AG08396 (cell line): ENCODE results near the gene PHF21A.
"Not testable (repeated sequence)": the region's sequence is repeated elsewhere in the genome, so short reads cannot be mapped to it uniquely, and the experiment has no call there.

Experiments
- DNase-seq: peaks from one replicate; pipeline ENCODE4 v3.0.0; 2012; ENCODE audit warnings: low spot score, mixed read lengths

The PHF21A gene

DNA sequence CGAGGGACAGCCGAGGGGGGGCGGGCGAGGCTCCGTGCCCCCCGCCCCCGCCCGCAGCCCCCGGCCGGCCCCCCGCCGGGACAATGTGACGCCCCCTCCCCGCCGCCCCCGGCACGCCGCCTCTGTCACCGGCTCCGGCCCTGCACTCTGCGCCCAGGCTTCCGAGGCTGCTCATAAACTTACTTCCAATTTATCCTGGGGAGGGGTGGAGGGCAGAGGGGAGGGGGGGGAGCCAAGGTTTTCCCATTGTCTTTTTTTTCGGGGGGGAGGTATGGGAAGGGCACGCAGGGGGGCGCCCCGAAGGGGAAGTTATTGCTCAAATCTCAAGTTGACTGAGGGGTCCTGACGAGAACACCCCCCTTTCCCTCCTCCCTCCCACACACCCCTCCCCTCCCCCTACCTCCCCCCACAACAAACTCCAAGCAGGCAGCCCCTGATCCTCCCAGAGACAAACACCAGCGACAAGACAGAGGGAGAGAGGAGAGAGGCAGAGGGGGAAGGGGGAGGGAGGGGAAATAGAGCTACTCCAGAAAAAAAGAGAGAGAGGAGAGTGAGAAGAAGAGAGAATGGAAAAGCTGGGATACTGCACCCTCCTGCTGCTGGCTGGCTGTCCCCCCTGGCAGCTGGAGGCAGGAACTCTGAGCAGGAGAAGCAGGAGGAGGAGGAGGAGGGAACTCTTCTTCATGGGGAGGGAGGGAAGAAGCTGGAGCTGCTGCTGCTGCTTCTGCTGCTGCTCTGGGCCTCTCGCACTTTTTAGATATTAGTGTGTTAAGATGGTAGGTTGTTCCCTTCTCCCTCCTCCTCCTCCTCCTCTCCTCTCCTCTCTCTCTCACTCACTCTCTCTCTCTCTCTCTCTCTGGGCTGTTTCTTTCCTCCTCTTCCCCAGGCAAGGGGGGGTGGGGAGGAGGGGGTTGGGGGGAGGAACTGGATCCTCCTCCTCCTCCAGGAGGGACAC lies 631 bp downstream of the PHF21A start:
- peak; percentile 50 for DNase-seq

DNA sequence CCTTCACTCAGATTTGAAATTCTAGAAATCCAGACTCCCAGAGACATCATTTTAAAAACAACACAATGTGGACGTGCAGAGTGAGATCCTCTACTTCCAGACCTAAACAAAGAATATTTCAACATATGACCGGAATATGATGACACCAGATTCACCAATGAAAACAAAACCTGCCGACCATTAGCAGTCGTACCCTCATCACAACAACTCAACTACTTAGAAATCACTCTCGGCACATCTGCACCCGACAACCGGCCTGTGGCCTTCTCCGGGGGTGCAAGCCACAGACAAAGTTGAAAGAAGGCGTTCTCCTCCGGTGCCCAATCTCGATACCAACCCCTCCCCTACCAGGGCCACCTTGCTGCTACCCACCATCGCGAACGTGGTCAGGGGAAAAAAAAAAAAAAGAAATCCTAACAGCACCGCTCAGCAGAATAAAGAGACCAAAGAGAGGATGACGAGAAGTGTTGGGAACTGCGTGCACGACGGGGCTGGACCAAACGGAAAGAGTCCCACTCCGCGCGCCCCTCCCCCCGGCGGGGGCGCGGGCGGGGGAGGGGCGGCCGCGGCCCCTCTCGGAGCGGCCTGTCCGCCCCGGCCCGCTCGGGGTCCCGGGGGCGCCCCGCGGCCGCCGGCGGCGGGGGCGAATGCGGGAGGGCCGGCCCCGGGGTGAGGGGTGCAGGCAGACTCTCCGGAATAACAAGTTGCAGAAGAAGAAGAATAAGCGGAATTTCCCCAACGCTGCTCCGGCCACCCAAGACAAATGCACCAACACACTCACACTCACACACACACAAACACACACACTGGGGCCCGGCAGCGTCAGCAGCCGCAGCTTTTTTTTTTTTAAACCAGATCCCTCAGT lies 1.7 kb downstream of the PHF21A start:
- peak; percentile 47 for DNase-seq

DNA sequence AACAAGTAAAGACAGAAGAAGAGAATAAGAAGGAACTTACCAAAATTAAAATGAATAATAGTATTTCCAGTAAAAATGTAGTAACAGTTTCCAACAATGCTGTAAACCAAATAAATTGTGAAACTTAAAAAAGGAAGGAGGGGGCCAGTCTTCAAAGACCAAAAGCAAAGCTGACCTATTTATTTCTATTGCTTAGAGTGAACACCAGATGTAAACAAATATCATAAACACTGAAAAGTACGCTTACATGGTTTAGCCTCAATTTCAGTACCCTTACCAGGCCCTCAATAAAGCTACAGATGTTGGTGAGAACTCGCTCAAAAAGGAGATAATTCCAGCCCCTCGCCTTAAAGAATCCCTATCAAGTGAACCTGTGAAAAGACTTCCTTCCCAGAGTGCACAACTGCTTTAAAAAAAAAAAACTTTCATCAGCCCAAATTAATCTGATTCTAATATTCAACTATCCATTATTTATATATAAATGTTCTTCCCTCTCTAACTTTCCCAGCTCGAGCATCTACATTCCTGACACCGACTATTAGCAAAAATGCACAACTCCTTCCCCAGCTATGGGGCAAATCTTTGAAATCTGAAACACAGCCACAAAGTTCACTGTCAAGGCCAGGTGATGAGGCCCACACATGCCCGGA lies 2.4 kb downstream of the PHF21A start:
- no peak for DNase-seq

DNA sequence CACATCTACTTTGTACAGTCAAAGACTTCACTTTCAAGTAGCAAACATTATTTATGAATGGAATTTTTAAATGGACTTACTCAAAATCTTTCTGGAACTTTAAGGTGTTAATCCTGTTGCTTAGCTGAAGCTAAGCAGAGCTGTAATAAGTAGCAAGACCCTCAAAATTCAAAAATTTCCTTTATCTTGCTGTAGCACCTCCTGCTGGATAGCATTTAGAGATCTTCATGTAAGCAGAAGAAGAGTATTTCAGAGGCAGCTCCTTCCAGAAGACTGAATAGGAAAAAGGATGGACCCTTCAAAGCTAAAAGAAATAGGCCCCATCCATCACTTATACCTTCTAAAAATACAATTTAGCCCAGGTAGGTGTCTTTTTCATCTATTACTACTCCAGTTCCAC lies 3.4 kb downstream of the PHF21A start:
- no peak for DNase-seq

DNA sequence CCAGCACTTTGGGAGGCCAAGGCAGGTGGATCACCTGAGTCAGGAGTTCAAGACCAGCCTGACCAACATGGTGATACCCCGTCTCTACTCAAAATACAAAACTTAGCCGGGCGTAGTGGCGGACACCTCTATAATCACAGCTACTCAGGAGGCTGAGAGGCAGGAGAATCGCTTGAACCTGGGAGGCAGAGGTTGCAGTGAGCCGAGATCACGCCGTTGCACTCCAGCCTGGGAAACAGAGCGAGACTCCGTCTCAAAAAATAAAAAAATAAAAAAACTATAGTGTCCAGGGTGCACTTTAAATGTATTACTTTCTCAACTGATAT lies 4.6 kb downstream of the PHF21A start:
- not testable (repeated sequence) for DNase-seq

DNA sequence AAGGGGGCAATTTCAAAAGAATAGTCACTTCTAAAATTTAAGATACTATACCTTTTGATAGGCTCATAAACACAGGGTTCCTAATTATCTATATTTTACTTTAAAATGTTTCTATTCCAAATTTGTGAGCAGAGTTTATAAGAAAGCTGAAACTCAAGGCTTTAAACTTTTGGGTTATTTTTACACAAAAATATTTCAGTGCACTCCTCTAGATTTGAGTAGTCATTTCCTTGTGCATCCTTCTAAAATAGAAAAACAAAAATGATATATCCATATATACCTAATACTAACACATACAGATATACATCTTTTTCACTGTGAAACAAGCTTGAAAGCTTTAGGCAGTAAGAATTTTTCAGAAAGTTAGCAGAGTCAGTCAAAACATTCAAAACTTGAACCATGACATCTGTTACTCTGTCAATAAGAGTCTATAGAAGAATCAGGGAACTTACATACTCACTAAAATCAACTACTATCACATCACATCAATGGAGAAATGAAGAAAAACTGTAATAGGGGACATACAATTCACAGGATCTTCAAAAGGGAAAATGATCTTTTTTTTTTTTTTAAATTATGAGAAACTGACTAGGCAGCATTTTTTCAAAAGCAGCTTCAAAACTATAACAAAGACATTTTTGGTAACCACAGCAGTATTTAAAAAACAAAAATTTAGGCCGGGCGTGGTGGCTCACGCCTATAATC lies 5.1 kb downstream of the PHF21A start:
- DNase-seq = no peak

DNA sequence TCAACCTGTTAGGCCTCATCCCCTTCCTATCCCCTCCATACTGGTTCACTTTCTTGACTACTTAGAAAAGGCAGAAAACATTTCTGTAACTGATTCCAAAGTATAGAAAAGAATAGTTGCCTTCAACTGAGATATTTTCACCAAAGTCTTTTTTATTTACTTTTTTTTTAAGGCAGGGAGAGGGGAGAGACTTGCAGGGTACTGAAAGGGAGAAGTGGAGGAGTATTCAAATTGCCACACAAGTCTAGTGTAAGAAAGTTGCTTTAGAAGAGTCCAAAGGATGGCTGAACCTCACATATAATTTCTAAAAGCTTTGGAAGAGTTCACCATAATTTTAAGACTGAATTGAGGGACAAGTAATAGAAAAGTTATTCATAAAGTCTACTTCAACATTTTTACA lies 6.3 kb downstream of the PHF21A start:
- no peak for DNase-seq

DNA sequence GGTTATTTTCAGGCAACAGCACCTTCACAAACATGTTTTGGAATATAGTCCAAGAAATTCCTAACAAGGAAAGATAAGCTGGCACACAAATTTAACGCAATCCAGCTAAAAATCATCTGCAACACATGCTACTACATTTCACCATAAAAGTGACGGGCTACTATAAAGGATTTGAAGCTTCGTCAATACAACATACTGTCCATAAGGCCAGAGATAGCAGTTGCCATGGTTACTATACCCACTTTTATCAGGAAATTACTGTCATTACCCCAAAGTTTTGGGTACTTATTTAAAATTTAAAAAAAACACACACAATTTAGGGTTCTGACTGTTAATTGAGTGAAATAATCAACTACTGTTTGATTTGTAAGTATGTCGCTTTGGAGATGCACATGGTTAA lies 6.9 kb downstream of the PHF21A start:
- no peak for DNase-seq

DNA sequence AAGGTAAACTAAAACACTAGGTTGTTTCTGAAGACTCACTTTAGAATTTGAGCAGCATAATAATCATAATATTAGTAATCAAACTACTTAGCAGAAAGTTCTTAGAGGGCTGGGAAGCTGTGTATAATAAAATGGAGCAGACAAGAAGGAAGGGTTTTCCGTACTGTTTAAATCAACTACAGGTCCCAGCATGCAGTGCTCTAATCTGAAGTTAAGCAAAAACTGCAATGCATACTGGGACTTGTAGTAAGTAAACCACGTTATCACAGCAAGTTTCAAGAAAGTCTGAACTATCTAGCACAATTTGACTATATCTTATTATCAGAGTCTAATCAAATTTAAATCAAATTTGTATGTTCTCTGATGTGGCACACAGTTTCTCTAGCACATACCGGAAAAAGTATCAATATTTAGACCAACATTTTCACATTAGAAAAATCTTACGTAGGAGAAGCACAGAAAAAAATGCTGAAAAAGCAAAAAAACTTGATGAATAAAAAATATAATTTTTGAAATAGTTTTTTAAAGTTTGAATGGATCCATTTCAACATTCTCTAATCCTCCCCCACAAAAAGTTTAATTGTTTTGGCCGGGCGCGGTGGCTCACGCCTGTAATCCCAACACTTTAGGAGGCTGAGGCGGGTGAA lies 8.2 kb downstream of the PHF21A start:
- peak; percentile 50 for DNase-seq

DNA sequence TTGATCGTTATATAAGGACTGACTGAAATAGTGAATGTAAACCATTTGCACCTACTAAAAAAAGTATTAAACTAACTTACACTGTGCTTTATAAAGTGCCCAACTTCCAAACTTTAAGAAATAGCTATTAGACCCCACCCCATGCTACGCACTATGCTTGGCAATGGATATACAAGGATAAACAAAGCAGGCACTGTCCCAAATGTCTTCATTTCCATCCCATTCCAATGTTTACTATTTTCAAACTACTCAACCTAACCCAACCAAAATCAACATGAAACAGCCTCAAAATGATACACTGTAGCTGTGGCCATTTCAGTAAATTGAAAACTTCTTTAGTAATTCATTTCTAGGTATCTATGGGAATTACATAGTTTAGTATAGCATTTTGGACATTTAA lies 12.5 kb downstream of the PHF21A start:
- no peak for DNase-seq

DNA sequence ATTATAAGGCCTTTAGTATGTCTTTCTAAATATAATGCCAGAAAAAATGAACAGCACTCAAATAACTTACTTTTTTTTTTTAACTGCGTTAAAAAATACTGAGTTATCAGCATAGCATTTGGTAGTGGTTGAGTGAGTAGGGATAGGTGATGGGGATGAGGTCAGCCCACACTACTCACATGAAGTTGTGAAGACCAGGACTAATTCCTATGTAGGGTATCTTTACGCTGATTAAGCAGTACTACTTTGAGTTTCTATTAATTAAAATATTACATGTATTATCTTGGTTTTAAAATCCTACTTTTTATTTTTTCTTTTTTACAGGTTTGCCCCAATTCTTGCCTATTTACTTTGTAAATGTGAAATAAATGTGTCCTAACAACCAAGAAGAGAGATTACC lies 13.5 kb downstream of the PHF21A start:
- no peak for DNase-seq

DNA sequence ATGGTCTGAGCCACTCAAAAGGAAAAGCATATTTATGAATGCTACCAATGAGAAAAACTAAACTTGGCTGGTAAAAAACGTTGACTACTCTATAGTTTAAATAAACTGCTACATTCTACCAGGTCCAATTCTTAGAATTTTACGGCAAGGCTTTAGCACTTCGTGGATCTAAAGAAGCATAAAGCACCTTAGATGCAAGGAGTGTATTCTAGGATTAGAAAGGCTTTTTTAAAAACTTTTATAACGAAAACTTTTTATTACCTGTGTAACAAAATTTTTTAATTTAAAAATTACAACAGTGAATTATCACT lies 13.9 kb downstream of the PHF21A start:
- no peak for DNase-seq

DNA sequence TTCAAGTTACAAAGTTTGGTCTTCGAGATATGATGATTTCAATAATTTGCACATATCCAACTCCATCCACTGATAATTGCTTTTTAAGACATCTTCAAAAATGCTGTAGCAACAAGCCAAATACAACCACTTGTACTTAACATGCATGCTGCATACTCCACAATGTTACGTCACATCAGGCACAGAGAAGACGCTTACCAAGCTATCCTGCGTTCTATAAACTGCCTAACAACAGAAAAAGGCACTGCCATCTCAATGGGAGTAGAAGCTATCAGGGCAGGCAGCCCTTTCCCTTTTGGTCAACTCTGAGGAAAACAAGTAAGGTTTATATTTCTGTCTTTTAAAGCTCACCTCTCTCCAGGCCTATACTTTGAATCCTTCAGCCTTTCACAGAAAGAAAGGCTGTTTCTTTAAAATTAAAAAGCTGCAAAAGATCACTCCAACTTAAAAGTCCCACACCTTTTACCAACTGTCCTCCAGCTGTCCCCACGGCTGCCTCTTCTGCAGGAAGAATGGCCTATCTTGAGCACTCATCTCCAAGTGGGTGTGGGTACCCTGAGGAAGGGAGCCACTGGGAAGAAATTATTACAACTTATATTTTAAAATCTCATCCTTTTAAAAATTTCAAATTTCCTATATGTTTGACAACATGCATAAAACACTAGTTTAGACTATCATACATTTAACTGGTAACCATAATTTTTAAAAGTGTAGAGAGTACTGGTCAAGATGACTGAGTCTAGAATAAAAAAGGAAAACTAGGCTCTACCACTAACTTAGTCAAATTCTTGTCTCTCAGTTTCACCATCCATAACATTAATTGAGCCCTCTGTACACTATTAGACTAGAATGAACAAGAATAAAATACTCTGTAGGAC lies 14.5 kb downstream of the PHF21A start:
- no peak for DNase-seq

DNA sequence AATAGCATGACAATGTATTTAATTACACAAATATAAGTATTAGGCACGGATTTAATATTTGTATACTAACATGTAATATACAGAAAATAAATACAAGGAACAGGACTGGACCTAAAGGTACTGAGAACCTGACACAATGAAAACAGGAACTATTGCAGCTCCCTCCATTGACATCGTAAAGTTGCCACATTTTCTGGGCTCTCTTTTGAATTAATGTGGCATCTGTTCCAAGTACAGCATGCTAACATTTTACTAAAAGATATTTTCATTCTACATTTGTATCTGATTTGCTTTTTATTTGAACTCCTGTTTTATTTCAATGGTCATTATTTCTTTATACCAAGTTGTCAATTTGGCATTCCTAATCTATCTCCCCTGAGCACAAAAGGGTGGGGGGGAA lies 15.3 kb downstream of the PHF21A start:
- no peak for DNase-seq

DNA sequence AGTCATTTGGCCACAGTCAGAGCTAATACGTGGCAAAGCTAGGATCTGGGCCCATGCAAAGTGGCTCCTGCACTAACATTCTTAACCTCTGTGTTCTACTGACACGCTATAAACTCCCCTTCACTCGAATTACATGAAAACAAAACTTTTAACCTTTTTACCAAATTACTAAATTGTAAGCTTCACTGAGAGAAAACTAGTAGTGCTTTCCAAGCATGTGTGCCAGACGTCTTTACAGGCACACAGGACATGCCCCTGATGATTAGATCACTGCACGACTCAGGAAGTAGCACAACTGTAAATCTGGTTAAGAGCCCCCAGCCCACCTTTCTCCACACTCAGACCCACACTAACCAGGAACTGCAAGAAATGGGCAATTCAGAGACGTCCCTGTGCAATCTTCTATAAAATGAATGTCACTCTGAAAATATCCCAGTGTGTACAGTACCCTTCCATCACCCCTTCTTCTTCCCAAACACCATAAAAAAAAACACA lies 16.1 kb downstream of the PHF21A start:
- DNase-seq = no peak

DNA sequence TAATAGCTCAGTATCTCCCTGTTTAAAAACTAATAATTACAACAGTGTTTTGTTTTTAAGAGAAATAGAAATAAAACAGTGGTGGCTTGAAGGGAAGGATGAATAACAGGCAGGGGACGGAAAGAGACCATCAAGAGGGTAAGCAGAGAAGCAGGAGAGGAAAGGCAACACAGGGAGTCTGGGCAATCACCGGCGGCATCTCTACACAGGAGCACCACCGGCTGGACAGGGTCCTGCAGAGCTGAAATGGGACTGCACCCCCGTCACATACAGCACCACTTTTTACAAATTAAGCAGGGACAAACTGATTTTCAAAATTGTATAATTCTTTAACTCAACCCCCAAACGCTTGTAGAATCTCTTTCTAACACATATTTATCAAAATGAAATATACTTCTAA lies 18.4 kb downstream of the PHF21A start:
- no peak for DNase-seq

DNA sequence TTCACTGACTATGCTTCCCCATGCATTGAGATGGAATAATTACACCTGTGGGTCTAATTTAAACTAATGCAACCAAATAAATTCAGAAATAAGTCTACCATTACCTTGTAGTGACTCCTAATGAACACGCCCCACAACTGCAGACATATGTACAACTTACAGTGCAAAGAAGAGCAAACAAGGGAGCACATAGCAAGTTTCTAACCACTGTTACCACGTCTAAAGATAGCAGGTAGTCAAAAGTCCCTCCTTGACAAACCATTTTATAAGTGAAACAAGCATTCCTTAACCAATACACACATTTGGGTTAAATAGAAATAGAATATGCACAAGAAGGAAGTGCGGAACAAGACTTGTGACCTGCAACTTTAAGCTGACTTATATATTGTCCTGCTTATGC lies 20.6 kb downstream of the PHF21A start:
- DNase-seq = no peak

DNA sequence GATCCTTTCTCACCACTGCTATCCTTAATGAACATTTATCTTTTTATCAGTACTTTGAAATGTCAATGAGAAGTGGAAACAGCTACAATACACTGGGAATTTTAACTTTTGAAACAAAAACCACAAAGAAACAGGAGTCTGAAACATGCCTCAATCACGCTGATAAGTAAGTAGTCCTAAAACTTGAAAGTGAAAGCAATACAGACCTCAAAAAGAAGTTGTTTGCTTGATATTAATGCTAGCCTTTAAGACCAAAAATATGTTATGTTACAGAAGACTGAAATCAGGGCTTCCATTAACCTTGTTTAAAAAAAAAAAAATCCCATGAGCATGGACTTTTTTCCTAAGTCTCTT lies 21.3 kb downstream of the PHF21A start:
- no peak for DNase-seq

DNA sequence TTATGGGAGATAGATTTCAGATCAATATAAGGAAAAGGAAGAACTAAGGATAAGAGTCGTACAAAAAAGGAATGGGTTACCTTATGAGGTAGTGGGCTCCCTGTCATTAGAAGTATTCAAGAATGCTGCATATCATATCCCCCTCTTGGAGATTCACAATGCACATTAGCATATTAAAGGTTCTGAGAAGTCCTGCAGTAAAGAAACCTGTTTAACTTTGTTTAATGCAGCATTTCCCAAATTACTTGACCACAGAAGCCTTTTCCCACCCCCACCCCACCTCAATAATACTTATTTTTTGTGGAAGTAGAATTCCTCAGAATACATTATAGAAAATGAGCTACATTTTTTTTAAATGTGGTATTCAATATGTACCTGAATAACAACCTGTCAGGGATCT lies 30.9 kb downstream of the PHF21A start:
- DNase-seq = no peak

DNA sequence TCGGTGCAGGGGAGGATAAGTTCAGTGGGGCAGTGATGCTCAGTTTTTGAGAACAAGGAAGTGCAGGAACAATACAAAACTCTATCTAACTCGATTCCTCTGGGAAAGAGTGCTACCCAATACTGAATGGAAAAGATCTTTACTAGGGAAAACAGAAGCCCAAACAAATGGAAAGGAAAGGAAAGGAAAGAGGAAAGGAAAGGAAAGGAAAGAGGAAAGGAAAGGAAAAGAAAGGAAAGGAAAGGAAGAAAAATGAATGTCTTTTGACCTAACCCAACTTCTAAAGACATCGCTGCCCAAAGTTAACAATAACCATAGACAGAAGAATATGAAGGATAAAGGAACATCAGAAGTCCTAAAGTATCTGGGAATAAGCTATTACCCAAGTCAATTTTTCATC lies 41.6 kb downstream of the PHF21A start:
- no peak for DNase-seq

DNA sequence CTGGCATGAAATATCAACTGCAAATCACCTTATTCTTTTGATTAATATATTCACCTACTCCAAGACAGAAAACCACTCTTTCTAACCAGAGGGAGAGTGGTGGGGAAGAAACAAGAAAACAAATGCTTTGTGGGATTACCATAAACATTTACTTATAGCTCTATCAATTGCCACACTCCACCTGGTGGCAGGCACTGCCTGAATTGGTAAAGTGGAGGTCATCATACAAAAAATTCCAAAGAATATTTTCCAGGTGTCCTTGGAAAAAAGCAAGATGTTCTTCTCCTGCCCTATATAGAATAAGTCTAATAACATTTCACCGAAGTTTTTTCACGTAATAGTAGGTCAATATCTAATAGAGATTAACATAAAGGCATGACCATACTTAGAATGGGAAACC lies 45.3 kb downstream of the PHF21A start:
- DNase-seq = no peak
